GM13977 (cell line): ENCODE measurements around the gene SERPIND1.

Source experiments
- DNase-seq: peaks from one replicate; pipeline ENCODE4 v3.0.0; 2012; ENCODE audit warnings: low spot score
- in situ Hi-C: fragments of 300-500 bp; cut with MboI; formaldehyde crosslinking; loops from one replicate; pipeline ENCODE4 v1.12.0; 2022; ENCODE audit warnings: low sequenced_read_pairs, low pct_unique_long_range_greater_than_20kb, mixed read lengths, inconsistent platforms; ENCODE audit not compliant: unreplicated experiment
- TF ChIP-seq, protein P1 (sequence below): IDR thresholded peaks from 2 replicates; pipeline ENCODE4 v1.5.1; 2012; ENCODE audit warnings: mild to moderate bottlenecking, control low read depth; ENCODE audit not compliant: insufficient read depth; ENCODE audit errors: extremely low read depth, missing control alignments

The SERPIND1 gene

DNA sequence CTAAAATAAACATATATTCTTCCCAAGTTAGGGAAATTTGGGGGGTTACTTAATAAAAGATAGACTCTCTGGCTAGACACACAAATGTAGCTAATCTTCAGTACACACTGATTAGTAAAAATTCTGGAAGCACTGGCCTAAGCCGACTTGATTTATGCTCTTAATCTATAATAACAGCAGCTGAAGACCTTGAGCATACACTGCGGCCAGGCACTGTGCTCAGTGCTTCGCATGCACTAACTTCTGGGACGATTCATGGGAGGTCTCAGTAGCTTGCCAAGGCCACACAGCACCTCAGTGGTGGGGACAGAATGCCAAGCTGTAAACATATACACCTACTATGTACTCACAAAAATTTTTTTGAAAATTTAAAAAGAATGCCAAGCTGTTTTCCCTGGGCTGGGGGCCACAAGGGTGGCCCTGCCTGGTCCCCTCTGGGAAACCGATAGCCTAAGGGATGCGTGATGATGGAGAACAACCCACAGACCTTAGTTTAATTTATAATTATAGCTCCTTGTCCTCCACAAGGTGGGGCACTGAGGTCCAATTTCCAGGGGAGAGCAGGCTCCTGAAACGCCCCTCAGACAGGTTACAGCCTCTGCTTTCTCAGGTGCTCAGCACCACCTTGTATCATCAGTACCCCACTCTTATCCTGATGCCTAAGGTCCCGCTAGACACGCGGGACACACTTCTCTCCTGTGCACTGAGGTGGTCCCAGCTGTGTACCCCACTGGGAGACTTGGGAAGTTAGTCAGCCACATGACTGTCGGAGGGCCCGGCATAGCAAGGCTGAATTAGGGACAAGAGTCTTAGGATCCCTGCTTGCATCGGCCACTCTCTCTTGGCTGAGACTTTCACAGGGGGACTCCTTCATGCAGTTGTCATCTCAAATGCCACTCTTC lies 20.1 kb downstream of the SERPIND1 start:
- TF ChIP-seq, protein P1, sequence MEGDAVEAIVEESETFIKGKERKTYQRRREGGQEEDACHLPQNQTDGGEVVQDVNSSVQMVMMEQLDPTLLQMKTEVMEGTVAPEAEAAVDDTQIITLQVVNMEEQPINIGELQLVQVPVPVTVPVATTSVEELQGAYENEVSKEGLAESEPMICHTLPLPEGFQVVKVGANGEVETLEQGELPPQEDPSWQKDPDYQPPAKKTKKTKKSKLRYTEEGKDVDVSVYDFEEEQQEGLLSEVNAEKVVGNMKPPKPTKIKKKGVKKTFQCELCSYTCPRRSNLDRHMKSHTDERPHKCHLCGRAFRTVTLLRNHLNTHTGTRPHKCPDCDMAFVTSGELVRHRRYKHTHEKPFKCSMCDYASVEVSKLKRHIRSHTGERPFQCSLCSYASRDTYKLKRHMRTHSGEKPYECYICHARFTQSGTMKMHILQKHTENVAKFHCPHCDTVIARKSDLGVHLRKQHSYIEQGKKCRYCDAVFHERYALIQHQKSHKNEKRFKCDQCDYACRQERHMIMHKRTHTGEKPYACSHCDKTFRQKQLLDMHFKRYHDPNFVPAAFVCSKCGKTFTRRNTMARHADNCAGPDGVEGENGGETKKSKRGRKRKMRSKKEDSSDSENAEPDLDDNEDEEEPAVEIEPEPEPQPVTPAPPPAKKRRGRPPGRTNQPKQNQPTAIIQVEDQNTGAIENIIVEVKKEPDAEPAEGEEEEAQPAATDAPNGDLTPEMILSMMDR: no peak
- in situ Hi-C loops: no loop called here
- DNase-seq: no peak

DNA sequence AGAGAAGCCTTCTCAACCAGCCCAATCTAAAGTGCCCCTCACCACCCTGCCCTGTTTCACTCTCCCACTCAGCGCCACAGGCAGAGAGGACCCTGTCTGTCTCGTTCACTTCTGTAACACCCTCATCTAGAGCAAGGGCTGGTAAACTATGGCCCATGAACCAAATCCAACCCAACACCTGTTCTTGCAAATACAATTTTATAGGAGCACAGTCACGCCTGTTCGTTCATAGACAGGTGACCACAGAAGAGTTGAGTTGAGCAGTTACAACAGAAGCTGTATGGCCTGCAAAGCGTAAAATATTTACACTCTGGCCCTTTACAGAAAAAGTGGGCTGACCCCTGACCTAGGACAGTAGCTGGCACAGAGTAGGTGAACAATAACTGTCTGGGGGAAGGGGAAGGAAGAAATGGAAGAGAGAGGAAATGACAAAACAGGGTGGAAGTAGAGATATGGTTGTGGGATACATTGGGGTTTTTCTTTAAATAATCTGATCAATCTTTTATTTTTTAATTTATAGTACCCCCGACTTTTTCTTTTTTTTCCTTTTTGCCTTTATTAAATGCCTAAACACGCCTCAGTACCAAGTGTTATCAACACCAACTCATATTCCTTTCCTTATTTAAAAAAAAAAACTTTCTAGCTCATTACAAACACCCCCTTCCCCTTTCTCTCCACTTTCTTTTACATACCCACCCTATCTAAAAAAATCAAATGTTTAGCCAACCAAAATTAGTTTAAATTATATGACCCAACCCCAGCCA lies 20.9 kb downstream of the SERPIND1 start:
- in situ Hi-C loops: no loop called here
- TF ChIP-seq, protein P1: no peak
- no peak for DNase-seq

DNA sequence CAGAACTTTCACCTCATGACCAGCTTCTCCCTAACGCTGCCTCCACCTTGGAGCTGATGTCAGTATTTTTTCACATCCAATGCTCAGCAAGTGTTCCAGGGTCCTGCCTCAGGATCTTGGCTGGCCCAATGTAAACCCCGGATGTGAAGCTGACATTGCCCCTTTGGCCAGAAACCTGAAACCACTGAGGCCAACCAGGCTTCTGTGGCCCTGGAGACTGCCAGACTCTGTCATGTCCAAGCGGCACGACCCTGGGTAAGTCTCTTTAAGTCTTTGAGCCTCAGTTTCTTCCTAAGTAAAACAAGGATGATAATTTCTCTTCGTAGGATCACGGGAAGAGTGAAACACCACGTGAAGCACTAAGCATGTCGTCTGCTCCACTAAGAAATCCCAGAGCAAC lies 22.8 kb downstream of the SERPIND1 start:
- DNase-seq: no peak
- in situ Hi-C loops: no loop called here
- TF ChIP-seq, protein P1: no peak

DNA sequence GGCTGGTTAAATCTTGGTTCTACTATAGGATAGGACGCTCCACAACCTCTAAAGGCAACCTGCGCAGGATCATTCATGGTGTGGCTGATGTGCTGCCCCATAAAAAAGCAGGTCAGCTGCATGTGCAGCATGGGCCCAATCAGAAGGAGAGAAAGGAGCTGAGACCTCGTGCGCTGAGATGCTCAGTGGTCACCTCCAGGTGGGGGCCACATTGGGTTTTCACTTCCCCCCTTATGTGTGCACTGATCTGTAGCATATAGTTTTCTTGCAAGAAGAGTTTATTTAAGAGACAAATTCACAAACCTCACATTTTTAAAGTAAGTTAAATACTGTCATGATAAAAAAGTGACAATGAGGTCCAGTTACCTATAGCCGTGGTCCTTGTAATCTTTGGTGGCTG lies 24.3 kb downstream of the SERPIND1 start:
- in situ Hi-C loops: no loop called here
- TF ChIP-seq, protein P1: no peak
- no peak for DNase-seq

DNA sequence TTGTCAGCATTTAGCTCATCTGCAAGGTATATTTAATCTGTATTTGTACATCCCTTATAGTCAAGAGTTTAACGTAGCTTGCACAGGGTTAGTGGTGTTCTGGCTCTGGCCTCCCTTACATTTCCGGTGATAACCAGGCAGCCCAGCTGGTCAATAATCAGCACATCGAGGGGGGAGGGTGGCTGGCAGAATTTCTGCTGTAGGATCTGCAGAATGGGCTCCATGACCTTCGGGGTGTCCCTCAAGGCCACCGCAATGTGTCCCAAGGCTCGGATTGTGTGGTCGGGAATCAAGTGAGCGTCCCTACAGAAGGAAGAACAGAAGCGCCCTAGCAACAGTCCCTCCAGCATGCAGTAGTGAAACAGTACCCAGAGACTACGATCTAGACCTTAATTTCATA lies 25.1 kb downstream of the SERPIND1 start:
- TF ChIP-seq, protein P1: no peak
- DNase-seq: no peak
- in situ Hi-C loops: no loop called here

DNA sequence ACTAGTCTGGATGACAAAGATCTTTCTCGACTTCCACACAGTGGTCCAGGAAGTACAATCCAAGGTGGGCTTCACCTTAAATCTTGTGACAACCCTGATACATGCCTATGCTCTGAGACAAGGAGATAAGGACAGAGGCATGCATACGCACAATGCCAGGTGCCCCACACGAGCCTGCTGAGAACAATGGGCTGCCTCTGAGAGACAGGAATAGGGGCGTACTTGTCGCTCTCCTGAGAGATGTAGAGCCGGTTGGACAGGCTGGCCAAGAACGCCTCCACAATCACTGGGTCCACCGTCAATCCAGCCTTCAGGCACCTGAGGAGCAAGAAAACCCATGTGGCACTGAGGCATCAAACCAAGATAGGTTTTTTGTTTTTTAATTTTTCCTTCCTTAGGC lies 25.5 kb downstream of the SERPIND1 start:
- no peak for DNase-seq
- TF ChIP-seq, protein P1: no peak
- in situ Hi-C loops: no loop called here
